ENCODE data around the gene ZCCHC2. TPM values are rescaled to one million over a fixed set of nuclear protein-coding genes. Genes with fewer than 3 reads are reported as not detected.

ZCCHC2 gene
- total RNA-seq, 6 donors from 2014 or later = 29.9 to 60.8 (median 40.6) TPM

DNA sequence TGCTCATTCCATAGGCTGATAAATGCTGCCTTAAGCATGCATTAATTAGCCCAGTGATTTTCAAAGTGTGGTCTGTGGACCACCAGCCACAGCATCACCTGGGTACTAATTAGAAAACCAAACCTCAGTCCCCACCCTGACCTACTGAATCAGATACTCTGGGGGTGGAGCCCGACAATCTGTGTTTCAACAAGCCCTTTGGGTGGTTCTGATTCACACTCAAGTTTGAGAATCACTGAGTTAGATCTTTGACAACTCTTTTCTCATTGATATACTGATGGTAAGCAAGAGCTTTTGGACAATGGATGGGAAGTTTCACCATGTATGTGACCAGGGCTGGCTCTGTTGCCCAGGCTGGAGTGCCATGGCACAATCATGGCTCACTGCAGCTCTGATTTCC lies 95.9 kb downstream of the ZCCHC2 start:
- no peaks in the 10 kb centered on the region for H3K4me1 ChIP-seq
- H3K4me3 ChIP-seq = no peak overlapping the region
- H3K27ac ChIP-seq = no peak overlapping the region
- 86 to 94% methylated on average over 1 of the region's 1 CpG for WGBS, 2 donors
- DNase-seq (no peak), ATAC-seq (ENCODE audit: low FRiP score in 2 of 2) (no peak)
- no peaks in the 10 kb centered on the region for H3K36me3 ChIP-seq
- H3K27me3 ChIP-seq = no peaks in the 10 kb centered on the region
- TF ChIP-seq, protein P1, sequence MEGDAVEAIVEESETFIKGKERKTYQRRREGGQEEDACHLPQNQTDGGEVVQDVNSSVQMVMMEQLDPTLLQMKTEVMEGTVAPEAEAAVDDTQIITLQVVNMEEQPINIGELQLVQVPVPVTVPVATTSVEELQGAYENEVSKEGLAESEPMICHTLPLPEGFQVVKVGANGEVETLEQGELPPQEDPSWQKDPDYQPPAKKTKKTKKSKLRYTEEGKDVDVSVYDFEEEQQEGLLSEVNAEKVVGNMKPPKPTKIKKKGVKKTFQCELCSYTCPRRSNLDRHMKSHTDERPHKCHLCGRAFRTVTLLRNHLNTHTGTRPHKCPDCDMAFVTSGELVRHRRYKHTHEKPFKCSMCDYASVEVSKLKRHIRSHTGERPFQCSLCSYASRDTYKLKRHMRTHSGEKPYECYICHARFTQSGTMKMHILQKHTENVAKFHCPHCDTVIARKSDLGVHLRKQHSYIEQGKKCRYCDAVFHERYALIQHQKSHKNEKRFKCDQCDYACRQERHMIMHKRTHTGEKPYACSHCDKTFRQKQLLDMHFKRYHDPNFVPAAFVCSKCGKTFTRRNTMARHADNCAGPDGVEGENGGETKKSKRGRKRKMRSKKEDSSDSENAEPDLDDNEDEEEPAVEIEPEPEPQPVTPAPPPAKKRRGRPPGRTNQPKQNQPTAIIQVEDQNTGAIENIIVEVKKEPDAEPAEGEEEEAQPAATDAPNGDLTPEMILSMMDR (IDR thresholded peaks at IDR 0.05) = no peak
- TF ChIP-seq POLR2A (IDR thresholded peaks at IDR 0.05) = no peak
- TF ChIP-seq EP300 (IDR thresholded peaks at IDR 0.05) = no peak
- no peak for TF ChIP-seq POLR2AphosphoS5 (IDR thresholded peaks at IDR 0.05)
- H3K9me3 ChIP-seq = no peaks in the 10 kb centered on the region

GRCh38 chr18:62621546-62621945 lies 98.7 kb downstream of the ZCCHC2 start:
- Histone ChIP-seq H3K4me1 (peaks cover 3 to 14% (median 12%) of the 10 kb centered on the region in 4 donors), H3K36me3 (no peaks in the 10 kb centered on the region), H3K27me3 (no peaks in the 10 kb centered on the region), H3K27ac (peak overlapping the region; percentile 30 to 79 (median 48)), H3K4me3 (no peak overlapping the region), H3K9me3 (no peaks in the 10 kb centered on the region)
- ATAC-seq (ENCODE audit: low FRiP score in 2 of 2) (peak; percentile 63 to 64), DNase-seq (no peak)
- 30 to 61% methylated on average over 11 to 12 of the region's 12 CpGs for WGBS, 2 donors
- peak in 1 of 2 donors; percentile 62 for TF ChIP-seq POLR2AphosphoS5 (IDR thresholded peaks at IDR 0.05)
- TF ChIP-seq, protein P1 (IDR thresholded peaks at IDR 0.05) = no peak
- no peak for TF ChIP-seq POLR2A (IDR thresholded peaks at IDR 0.05)
- peak in 1 of 4 donors; percentile 77 for TF ChIP-seq EP300 (IDR thresholded peaks at IDR 0.05)

GRCh38 chr18:62625019-62625418 lies 102.2 kb downstream of the ZCCHC2 start:
- H3K27ac ChIP-seq = peak overlapping the region in 3 of 4 donors; percentile 6 to 52 (median 49)
- 39 to 50% methylated on average over 5 of the region's 5 CpGs for WGBS, 2 donors

More at GRCh38 chr18:62625019-62625418, 102.2 kb downstream of the ZCCHC2 start:
- Histone ChIP-seq H3K9me3 (no peaks in the 10 kb centered on the region), H3K4me3 (no peak overlapping the region), H3K4me1 (peaks cover 3 to 14% (median 12%) of the 10 kb centered on the region in 4 donors), H3K36me3 (no peaks in the 10 kb centered on the region), H3K27me3 (no peaks in the 10 kb centered on the region)
- TF ChIP-seq EP300 (IDR thresholded peaks at IDR 0.05) (peak in 1 of 4 donors; percentile 19), POLR2AphosphoS5 (IDR thresholded peaks at IDR 0.05) (peak in 1 of 2 donors; percentile 14)
- TF ChIP-seq, protein P1 (IDR thresholded peaks at IDR 0.05) = no peak
- ATAC-seq (ENCODE audit: low FRiP score in 2 of 2) (peak in 1 of 2 donors; percentile 73), DNase-seq (no peak)

Other genes starting within 250 kb of the ZCCHC2 start
- gene TNFRSF11A, start 197.7 kb upstream of the ZCCHC2 start, total RNA-seq = 1 to 10 TPM; 1.7 to 5.9 (median 4.4) TPM
- 10 to 100 TPM in 4 of 6 donors, 1 to 10 TPM in 2; 8.2 to 15.5 (median 13.2) TPM for gene PHLPP1, start 192.5 kb downstream of the ZCCHC2 start, total RNA-seq

Measured in upper lobe of left lung (tissue), 6 donors.